ENCODE results near the gene FAM174B. TPM values are rescaled to one million over a fixed set of nuclear protein-coding genes. Genes with fewer than 3 reads are reported as not detected.

FAM174B gene
- total RNA-seq, 1 experiment from 2014 or later = 0.30 TPM

DNA sequence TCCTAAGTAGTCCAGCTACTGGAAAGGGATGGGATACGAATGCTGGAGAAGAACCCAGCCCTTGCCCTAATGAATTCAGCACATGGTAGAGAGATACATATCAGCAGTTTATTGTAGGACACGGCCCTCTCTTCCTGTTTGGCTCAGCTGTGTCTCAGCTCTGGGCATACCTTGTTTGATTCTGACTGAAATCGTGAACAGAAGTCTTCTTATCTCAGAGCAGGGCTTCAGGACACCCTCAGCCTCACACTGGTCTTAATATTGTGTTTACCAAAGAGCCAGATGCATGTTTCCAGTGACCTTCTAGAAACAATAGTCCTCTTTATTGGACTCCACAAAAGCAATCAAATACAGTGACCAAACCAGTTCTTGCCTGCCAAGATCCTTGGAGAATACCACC, 54.7 kb downstream of the FAM174B start:
- RAD21 ChIA-PET (ENCODE audit: low non-redundant PET in 1 of 2, low total read pairs in 2 of 2, uncharacterized antibody in 2 of 2, unreplicated experiment in 2 of 2) = no interaction called here
- POLR2A ChIA-PET = no interaction called here
- Histone ChIP-seq H3K9ac (ENCODE audit: low read length) (no peak overlapping the region), H4K20me1 (ENCODE audit: insufficient read depth) (no peaks in the 10 kb centered on the region), H3K9me3 (ENCODE audit: control insufficient read depth in 1 of 2, insufficient read depth in 1 of 2, low read depth in 1 of 2, low read length in 2 of 2) (no peaks in the 10 kb centered on the region), H3K36me3 (ENCODE audit: control insufficient read depth in 1 of 2, insufficient read depth in 2 of 2, low read length in 2 of 2) (no peaks in the 10 kb centered on the region), H3K4me3 (replicated peaks in 1 of 2; ENCODE audit: low read depth in 1 of 2, low read length in 2 of 2) (no peak overlapping the region), H3K79me2 (ENCODE audit: insufficient read depth, low read length) (no peaks in the 10 kb centered on the region), H3K27ac (ENCODE audit: low read depth, low read length) (no peak overlapping the region), H3K4me1 (ENCODE audit: control insufficient read depth in 1 of 2, insufficient read depth in 2 of 2, low read length in 2 of 2) (no peaks in the 10 kb centered on the region), H2AFZ (ENCODE audit: low read depth, low read length, poor library complexity, severe bottlenecking) (no peak overlapping the region), H3K27me3 (ENCODE audit: insufficient read depth, low read length) (peaks cover 70% of the 10 kb centered on the region), H3K4me2 (ENCODE audit: low read length) (no peak overlapping the region), H3K9me2 (ENCODE audit: insufficient read depth) (no peaks in the 10 kb centered on the region)
- ATAC-seq = no peak
- CTCF ChIA-PET = no interaction called here
- intact Hi-C loops (cut with micrococcal nuclease) = no loop called here
- BruUV-seq (replicated peaks) = no TSS peak
- no peak for TF ChIP-seq TCF7L2 (IDR thresholded peaks at IDR 0.05; ENCODE audit: borderline replicate concordance, extremely low read depth, insufficient read depth, insufficient read length)
- no peak for TF ChIP-seq CBX3 (IDR thresholded peaks at IDR 0.05; ENCODE audit: low read depth)
- no peak for TF ChIP-seq EGR1 (IDR thresholded peaks at IDR 0.05; ENCODE audit: low read depth)
- no peak for TF ChIP-seq SP1 (IDR thresholded peaks at IDR 0.05; ENCODE audit: low read depth)
- TF ChIP-seq ZNF274 (IDR thresholded peaks at IDR 0.05; ENCODE audit: low read depth, low read length) = no peak
- DNase-seq (ENCODE audit: low read depth, low spot score) = no peak

DNA sequence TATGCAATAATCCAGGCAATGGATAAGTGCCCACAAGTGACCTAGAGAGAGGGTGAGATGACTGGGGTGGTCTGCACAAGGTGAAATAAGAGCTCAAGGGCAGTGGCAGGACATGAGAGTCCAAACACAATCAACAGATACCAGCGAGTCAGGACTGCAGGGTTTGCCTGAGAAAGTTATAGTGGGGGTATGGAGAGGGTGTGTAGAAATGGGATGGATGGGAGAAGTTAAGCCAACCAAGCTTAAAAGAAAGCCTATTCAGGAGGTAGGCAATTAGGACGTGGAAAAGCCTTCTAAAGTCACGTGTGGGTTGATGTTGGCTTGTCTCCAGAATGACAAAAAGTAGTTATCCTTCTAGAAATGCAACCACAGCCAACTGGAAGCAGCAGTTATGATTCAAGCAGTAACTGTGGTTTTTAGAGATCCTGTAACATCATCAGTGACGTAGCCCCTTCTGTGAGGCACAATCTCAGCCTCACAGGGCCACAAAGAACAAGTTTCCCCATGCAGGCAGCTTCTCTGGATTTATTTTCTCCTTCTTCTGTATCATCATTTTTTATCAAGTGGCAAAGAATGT, 56.1 kb downstream of the FAM174B start:
- DNase-seq (ENCODE audit: low read depth, low spot score) (no peak), ATAC-seq (no peak)
- TF ChIP-seq POLR2AphosphoS5 (IDR thresholded peaks at IDR 0.05; ENCODE audit: low read depth, low read length) = no peak
- no peak for TF ChIP-seq EZH2phosphoT487 (IDR thresholded peaks at IDR 0.05; ENCODE audit: borderline replicate concordance)
- no peak for TF ChIP-seq RAD21 (IDR thresholded peaks at IDR 0.05; ENCODE audit: low read depth)
- no peak for TF ChIP-seq TCF7L2 (IDR thresholded peaks at IDR 0.05; ENCODE audit: borderline replicate concordance, extremely low read depth, insufficient read depth, insufficient read length)
- TF ChIP-seq, protein P1, sequence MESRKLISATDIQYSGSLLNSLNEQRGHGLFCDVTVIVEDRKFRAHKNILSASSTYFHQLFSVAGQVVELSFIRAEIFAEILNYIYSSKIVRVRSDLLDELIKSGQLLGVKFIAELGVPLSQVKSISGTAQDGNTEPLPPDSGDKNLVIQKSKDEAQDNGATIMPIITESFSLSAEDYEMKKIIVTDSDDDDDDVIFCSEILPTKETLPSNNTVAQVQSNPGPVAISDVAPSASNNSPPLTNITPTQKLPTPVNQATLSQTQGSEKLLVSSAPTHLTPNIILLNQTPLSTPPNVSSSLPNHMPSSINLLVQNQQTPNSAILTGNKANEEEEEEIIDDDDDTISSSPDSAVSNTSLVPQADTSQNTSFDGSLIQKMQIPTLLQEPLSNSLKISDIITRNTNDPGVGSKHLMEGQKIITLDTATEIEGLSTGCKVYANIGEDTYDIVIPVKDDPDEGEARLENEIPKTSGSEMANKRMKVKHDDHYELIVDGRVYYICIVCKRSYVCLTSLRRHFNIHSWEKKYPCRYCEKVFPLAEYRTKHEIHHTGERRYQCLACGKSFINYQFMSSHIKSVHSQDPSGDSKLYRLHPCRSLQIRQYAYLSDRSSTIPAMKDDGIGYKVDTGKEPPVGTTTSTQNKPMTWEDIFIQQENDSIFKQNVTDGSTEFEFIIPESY (IDR thresholded peaks at IDR 0.05; ENCODE audit: extremely low read depth, insufficient replicate concordance, low read length) = no peak
- no peak for TF ChIP-seq JUND (IDR thresholded peaks at IDR 0.05)
- no peak for TF ChIP-seq CEBPB (IDR thresholded peaks at IDR 0.05; ENCODE audit: low read depth)
- ChIA-PET CTCF (no interaction called here), RAD21 (ENCODE audit: low non-redundant PET in 1 of 2, low total read pairs in 2 of 2, uncharacterized antibody in 2 of 2, unreplicated experiment in 2 of 2) (no interaction called here), POLR2A (no interaction called here)
- Histone ChIP-seq H3K9me2 (ENCODE audit: insufficient read depth) (no peaks in the 10 kb centered on the region), H3K4me1 (ENCODE audit: control insufficient read depth in 1 of 2, insufficient read depth in 2 of 2, low read length in 2 of 2) (no peaks in the 10 kb centered on the region), H4K20me1 (ENCODE audit: insufficient read depth) (no peaks in the 10 kb centered on the region), H3K4me3 (replicated peaks in 1 of 2; ENCODE audit: low read depth in 1 of 2, low read length in 2 of 2) (no peak overlapping the region), H3K79me2 (ENCODE audit: insufficient read depth, low read length) (no peaks in the 10 kb centered on the region), H2AFZ (ENCODE audit: low read depth, low read length, poor library complexity, severe bottlenecking) (no peak overlapping the region), H3K36me3 (ENCODE audit: control insufficient read depth in 1 of 2, insufficient read depth in 2 of 2, low read length in 2 of 2) (no peaks in the 10 kb centered on the region), H3K9me3 (ENCODE audit: control insufficient read depth in 1 of 2, insufficient read depth in 1 of 2, low read depth in 1 of 2, low read length in 2 of 2) (no peaks in the 10 kb centered on the region), H3K27me3 (ENCODE audit: insufficient read depth, low read length) (peaks cover 73% of the 10 kb centered on the region), H3K9ac (ENCODE audit: low read length) (no peak overlapping the region), H3K27ac (ENCODE audit: low read depth, low read length) (no peak overlapping the region), H3K4me2 (ENCODE audit: low read length) (no peak overlapping the region)
- BruUV-seq (replicated peaks) = no TSS peak
- intact Hi-C loops (cut with micrococcal nuclease) = no loop called here

Measured in HCT116 (cell line).